ENCODE data around the gene TLDC2. TPM values are rescaled to one million over a fixed set of nuclear protein-coding genes. Genes with fewer than 3 reads are reported as not detected.

Gene TLDC2
- total and polyA plus RNA-seq, 2 experiments from 2014 or later = 0.68 to 1.6 TPM

GRCh38 chr20:36852187-36852586 is 23.8 kb upstream of the TLDC2 start:
- Histone ChIP-seq H3K4me2 (no peak overlapping the region), H3K27me3 (no peaks in the 10 kb centered on the region), H2AFZ (no peak overlapping the region), H3K4me1 (ENCODE audit: insufficient read depth) (peaks cover 12% of the 10 kb centered on the region), H3K79me2 (peaks cover 75% of the 10 kb centered on the region), H3K9me3 (ENCODE audit: low read depth) (no peaks in the 10 kb centered on the region), H3K4me3 (no peak overlapping the region), H3K36me3 (replicated peaks; ENCODE audit: insufficient read depth, low read depth) (no peaks in the 10 kb centered on the region), H3K27ac (no peak overlapping the region), H4K20me1 (ENCODE audit: insufficient read depth, poor library complexity, severe bottlenecking) (peaks cover 25% of the 10 kb centered on the region), H3K9me2 (replicated peaks; ENCODE audit: insufficient read depth) (no peaks in the 10 kb centered on the region)
- TF ChIP-seq CTCF (IDR thresholded peaks at IDR 0.05; ENCODE audit: poor library complexity) (no peak), EZH2phosphoT487 (IDR thresholded peaks at IDR 0.05; ENCODE audit: low read depth, severe bottlenecking, unreplicated experiment) (no peak), EZH2 (IDR thresholded peaks at IDR 0.05; ENCODE audit: borderline replicate concordance) (no peak)
- 94% methylated on average over 12 of the region's 12 CpGs for WGBS (ENCODE audit: low lambda C conversion rate, missing lambda C conversion rate)
- DNase-seq (ENCODE audit: low spot score) = no peak

- H3K4me2 ChIP-seq = no peak overlapping the region
- no peaks in the 10 kb centered on the region for H3K9me2 ChIP-seq (replicated peaks; ENCODE audit: insufficient read depth)
- H3K79me2 ChIP-seq = peaks cover 89% of the 10 kb centered on the region
- H3K27me3 ChIP-seq = no peaks in the 10 kb centered on the region
- no peak overlapping the region for H3K4me3 ChIP-seq
- peaks cover 9% of the 10 kb centered on the region for H3K4me1 ChIP-seq (ENCODE audit: insufficient read depth)
- H3K36me3 ChIP-seq (replicated peaks; ENCODE audit: insufficient read depth, low read depth) = no peaks in the 10 kb centered on the region
- TF ChIP-seq CTCF (IDR thresholded peaks at IDR 0.05; ENCODE audit: poor library complexity) = no peak
- no peak for TF ChIP-seq EZH2phosphoT487 (IDR thresholded peaks at IDR 0.05; ENCODE audit: low read depth, severe bottlenecking, unreplicated experiment)
- no peak for TF ChIP-seq EZH2 (IDR thresholded peaks at IDR 0.05; ENCODE audit: borderline replicate concordance)
- DNase-seq (ENCODE audit: low spot score) = no peak
- no peak overlapping the region for H2AFZ ChIP-seq
- no peaks in the 10 kb centered on the region for H3K9me3 ChIP-seq (ENCODE audit: low read depth)
- 89% methylated on average over 20 of the region's 21 CpGs for WGBS (ENCODE audit: low lambda C conversion rate, missing lambda C conversion rate)
- H3K27ac ChIP-seq = no peak overlapping the region
- peaks cover 40% of the 10 kb centered on the region for H4K20me1 ChIP-seq (ENCODE audit: insufficient read depth, poor library complexity, severe bottlenecking)
Measured at GRCh38 chr20:36854348-36855240, 21.3 kb upstream of the TLDC2 start.

GRCh38 chr20:36855241-36855657 is 20.7 kb upstream of the TLDC2 start:
- Histone ChIP-seq H3K4me2 (no peak overlapping the region), H4K20me1 (ENCODE audit: insufficient read depth, poor library complexity, severe bottlenecking) (peaks cover 46% of the 10 kb centered on the region)
- 92% methylated on average over 7 of the region's 7 CpGs for WGBS (ENCODE audit: low lambda C conversion rate, missing lambda C conversion rate)

More at GRCh38 chr20:36855241-36855657, 20.7 kb upstream of the TLDC2 start:
- peaks cover 16% of the 10 kb centered on the region for H3K4me1 ChIP-seq (ENCODE audit: insufficient read depth)
- peaks cover 89% of the 10 kb centered on the region for H3K79me2 ChIP-seq
- H3K9me2 ChIP-seq (replicated peaks; ENCODE audit: insufficient read depth) = no peaks in the 10 kb centered on the region
- no peaks in the 10 kb centered on the region for H3K9me3 ChIP-seq (ENCODE audit: low read depth)
- H3K4me3 ChIP-seq = no peak overlapping the region
- no peaks in the 10 kb centered on the region for H3K27me3 ChIP-seq
- no peaks in the 10 kb centered on the region for H3K36me3 ChIP-seq (replicated peaks; ENCODE audit: insufficient read depth, low read depth)
- no peak for DNase-seq (ENCODE audit: low spot score)
- TF ChIP-seq EZH2phosphoT487 (IDR thresholded peaks at IDR 0.05; ENCODE audit: low read depth, severe bottlenecking, unreplicated experiment) (no peak), CTCF (IDR thresholded peaks at IDR 0.05; ENCODE audit: poor library complexity) (no peak), EZH2 (IDR thresholded peaks at IDR 0.05; ENCODE audit: borderline replicate concordance) (no peak)
- no peak overlapping the region for H2AFZ ChIP-seq
- H3K27ac ChIP-seq = no peak overlapping the region

All from hepatocyte (in vitro differentiated cells).